ENCODE data around the gene NT5DC3. TPM values are rescaled to one million over a fixed set of nuclear protein-coding genes. Genes with fewer than 3 reads are reported as not detected.

The NT5DC3 gene
- total and polyA plus RNA-seq, 2 experiments from 2014 or later = 2.8 to 6.3 TPM

GRCh38 chr12:103751171-103751570 lies 89.9 kb downstream of the NT5DC3 start:
- TF ChIP-seq CTCF (IDR thresholded peaks at IDR 0.05; ENCODE audit: poor library complexity) = no peak
- TF ChIP-seq EZH2phosphoT487 (IDR thresholded peaks at IDR 0.05; ENCODE audit: low read depth, severe bottlenecking, unreplicated experiment) = no peak
- TF ChIP-seq EZH2 (IDR thresholded peaks at IDR 0.05; ENCODE audit: borderline replicate concordance) = no peak
- Histone ChIP-seq H3K36me3 (replicated peaks; ENCODE audit: insufficient read depth, low read depth) (no peaks in the 10 kb centered on the region), H4K20me1 (ENCODE audit: insufficient read depth, poor library complexity, severe bottlenecking) (no peaks in the 10 kb centered on the region), H3K27me3 (no peaks in the 10 kb centered on the region), H3K79me2 (no peaks in the 10 kb centered on the region), H3K4me1 (ENCODE audit: insufficient read depth) (no peaks in the 10 kb centered on the region), H3K4me2 (no peak overlapping the region), H3K9me2 (replicated peaks; ENCODE audit: insufficient read depth) (no peaks in the 10 kb centered on the region), H3K9me3 (ENCODE audit: low read depth) (no peaks in the 10 kb centered on the region), H3K27ac (no peak overlapping the region), H2AFZ (no peak overlapping the region), H3K4me3 (no peak overlapping the region)
- DNase-seq (ENCODE audit: low spot score) = no peak
- WGBS (ENCODE audit: low lambda C conversion rate, missing lambda C conversion rate) = 85% methylated on average over 1 of the region's 1 CpG

GRCh38 chr12:103748875-103749274 lies 92.2 kb downstream of the NT5DC3 start:
- Histone ChIP-seq H4K20me1 (ENCODE audit: insufficient read depth, poor library complexity, severe bottlenecking) (no peaks in the 10 kb centered on the region), H3K27me3 (no peaks in the 10 kb centered on the region), H3K36me3 (replicated peaks; ENCODE audit: insufficient read depth, low read depth) (no peaks in the 10 kb centered on the region), H3K4me3 (no peak overlapping the region), H2AFZ (no peak overlapping the region), H3K9me3 (ENCODE audit: low read depth) (no peaks in the 10 kb centered on the region), H3K4me1 (ENCODE audit: insufficient read depth) (no peaks in the 10 kb centered on the region), H3K4me2 (no peak overlapping the region), H3K27ac (no peak overlapping the region), H3K79me2 (no peaks in the 10 kb centered on the region), H3K9me2 (replicated peaks; ENCODE audit: insufficient read depth) (no peaks in the 10 kb centered on the region)
- no peak for DNase-seq (ENCODE audit: low spot score)
- WGBS (ENCODE audit: low lambda C conversion rate, missing lambda C conversion rate) = 90% methylated on average over 12 of the region's 12 CpGs
- TF ChIP-seq EZH2 (IDR thresholded peaks at IDR 0.05; ENCODE audit: borderline replicate concordance) = no peak
- no peak for TF ChIP-seq EZH2phosphoT487 (IDR thresholded peaks at IDR 0.05; ENCODE audit: low read depth, severe bottlenecking, unreplicated experiment)
- TF ChIP-seq CTCF (IDR thresholded peaks at IDR 0.05; ENCODE audit: poor library complexity) = no peak

- H3K27me3 ChIP-seq = no peaks in the 10 kb centered on the region
- no peaks in the 10 kb centered on the region for H3K79me2 ChIP-seq
- DNase-seq (ENCODE audit: low spot score) = no peak
- no peaks in the 10 kb centered on the region for H4K20me1 ChIP-seq (ENCODE audit: insufficient read depth, poor library complexity, severe bottlenecking)
- no peak for TF ChIP-seq EZH2phosphoT487 (IDR thresholded peaks at IDR 0.05; ENCODE audit: low read depth, severe bottlenecking, unreplicated experiment)
- no peak for TF ChIP-seq CTCF (IDR thresholded peaks at IDR 0.05; ENCODE audit: poor library complexity)
- TF ChIP-seq EZH2 (IDR thresholded peaks at IDR 0.05; ENCODE audit: borderline replicate concordance) = no peak
- 92% methylated on average over 2 of the region's 2 CpGs for WGBS (ENCODE audit: low lambda C conversion rate, missing lambda C conversion rate)
- no peaks in the 10 kb centered on the region for H3K4me1 ChIP-seq (ENCODE audit: insufficient read depth)
- no peak overlapping the region for H3K4me2 ChIP-seq
- H3K9me2 ChIP-seq (replicated peaks; ENCODE audit: insufficient read depth) = no peaks in the 10 kb centered on the region
- H3K36me3 ChIP-seq (replicated peaks; ENCODE audit: insufficient read depth, low read depth) = no peaks in the 10 kb centered on the region
- H3K9me3 ChIP-seq (ENCODE audit: low read depth) = no peaks in the 10 kb centered on the region
- H3K27ac ChIP-seq = no peak overlapping the region
- H2AFZ ChIP-seq = no peak overlapping the region
- H3K4me3 ChIP-seq = no peak overlapping the region
These were observed 93.0 kb downstream of the NT5DC3 start for GRCh38 chr12:103748002-103748401.

- Histone ChIP-seq H3K27me3 (no peaks in the 10 kb centered on the region), H3K9me2 (replicated peaks; ENCODE audit: insufficient read depth) (no peaks in the 10 kb centered on the region), H4K20me1 (ENCODE audit: insufficient read depth, poor library complexity, severe bottlenecking) (no peaks in the 10 kb centered on the region), H3K4me3 (no peak overlapping the region), H3K4me1 (ENCODE audit: insufficient read depth) (no peaks in the 10 kb centered on the region), H3K4me2 (no peak overlapping the region), H2AFZ (no peak overlapping the region), H3K27ac (no peak overlapping the region), H3K36me3 (replicated peaks; ENCODE audit: insufficient read depth, low read depth) (no peaks in the 10 kb centered on the region), H3K79me2 (no peaks in the 10 kb centered on the region), H3K9me3 (ENCODE audit: low read depth) (no peaks in the 10 kb centered on the region)
- no peak for DNase-seq (ENCODE audit: low spot score)
- WGBS (ENCODE audit: low lambda C conversion rate, missing lambda C conversion rate) = 81% methylated on average over 2 of the region's 2 CpGs
- no peak for TF ChIP-seq EZH2phosphoT487 (IDR thresholded peaks at IDR 0.05; ENCODE audit: low read depth, severe bottlenecking, unreplicated experiment)
- no peak for TF ChIP-seq EZH2 (IDR thresholded peaks at IDR 0.05; ENCODE audit: borderline replicate concordance)
- TF ChIP-seq CTCF (IDR thresholded peaks at IDR 0.05; ENCODE audit: poor library complexity) = no peak
These were observed 95.1 kb downstream of the NT5DC3 start for GRCh38 chr12:103745962-103746361.

All from hepatocyte (in vitro differentiated cells).